Ovary (tissue), 3 donors: ENCODE results near the gene WDR81.

ENCODE experiments used
- CTCF ChIP-seq, 3 donors: fragments of 450-650 bp in 2 of 3; fragments of 200-600 bp in 1 of 3; IDR thresholded peaks; one replicate each; pipeline versions ENCODE4 v1.5.1 to v1.8.0; 2016 to 2022; ENCODE audit warnings: antibody characterized with exemption in 3 of 3, mild to moderate bottlenecking in 1 of 3
- POLR2A ChIP-seq: fragments of 450-650 bp; IDR thresholded peaks from one replicate; pipeline ENCODE4 v1.6.1; 2017; ENCODE audit warnings: antibody characterized with exemption, mild to moderate bottlenecking, moderate library complexity
- donor health status: DM: no; HTN: no; CAD: no.

GRCh38 chr17:1753767-1754429, 29.4 kb downstream of the WDR81 start:
- no peak for TF ChIP-seq POLR2A
- no peak for TF ChIP-seq CTCF (IDR thresholded peaks at IDR 0.05)
